ENCODE data around the gene GSG1.

The GSG1 gene

GRCh38 chr12:13104409-13104808, 942 bp upstream of the GSG1 start:
- TF ChIP-seq CTCF (conservative IDR thresholded peaks at IDR 0.05; ENCODE audit: low read depth, low read length) = no peak
- Histone ChIP-seq H3K79me2 (ENCODE audit: insufficient read depth, low read depth) (no peaks in the 10 kb centered on the region), H3K27ac (no peak overlapping the region), H3K4me2 (no peak overlapping the region), H3K36me3 (ENCODE audit: insufficient read depth) (no peaks in the 10 kb centered on the region), H4K20me1 (ENCODE audit: insufficient read depth) (no peaks in the 10 kb centered on the region), H3K4me1 (ENCODE audit: low read depth, poor library complexity, severe bottlenecking) (peaks cover 11% of the 10 kb centered on the region), H3K9ac (no peak overlapping the region), H3K27me3 (ENCODE audit: insufficient read depth, low read depth) (no peaks in the 10 kb centered on the region), H2AFZ (ENCODE audit: low read depth) (no peak overlapping the region), H3K4me3 (IDR thresholded peaks at IDR 0.05; ENCODE audit: insufficient read depth, low read depth, low read length) (no peak overlapping the region)

- no peak overlapping the region for H3K27ac ChIP-seq
- H3K27me3 ChIP-seq (ENCODE audit: insufficient read depth, low read depth) = no peaks in the 10 kb centered on the region
- H2AFZ ChIP-seq (ENCODE audit: low read depth) = no peak overlapping the region; the same call in 1 of the 2 replicates
- no peaks in the 10 kb centered on the region for H3K36me3 ChIP-seq (ENCODE audit: insufficient read depth)
- no peaks in the 10 kb centered on the region for H3K79me2 ChIP-seq (ENCODE audit: insufficient read depth, low read depth)
- no peak overlapping the region for H3K4me3 ChIP-seq (IDR thresholded peaks at IDR 0.05; ENCODE audit: insufficient read depth, low read depth, low read length)
- no peaks in the 10 kb centered on the region for H4K20me1 ChIP-seq (ENCODE audit: insufficient read depth)
- no peak overlapping the region for H3K4me2 ChIP-seq
- H3K9ac ChIP-seq = no peak overlapping the region
- H3K4me1 ChIP-seq (ENCODE audit: low read depth, poor library complexity, severe bottlenecking) = peaks cover 26% of the 10 kb centered on the region
- no peak for TF ChIP-seq CTCF (conservative IDR thresholded peaks at IDR 0.05; ENCODE audit: low read depth, low read length)
Measured at GRCh38 chr12:13102461-13103195, 839 bp downstream of the GSG1 start.

- peak overlapping the region; percentile 68 for H3K27ac ChIP-seq
- peak overlapping the region; percentile 81; the same call in 1 of the 2 replicates for H2AFZ ChIP-seq (ENCODE audit: low read depth)
- H3K4me1 ChIP-seq (ENCODE audit: low read depth, poor library complexity, severe bottlenecking) = peaks cover 33% of the 10 kb centered on the region
- H3K9ac ChIP-seq = peak overlapping the region; percentile 94
- no peak for TF ChIP-seq CTCF (conservative IDR thresholded peaks at IDR 0.05; ENCODE audit: low read depth, low read length)
- no peaks in the 10 kb centered on the region for H3K79me2 ChIP-seq (ENCODE audit: insufficient read depth, low read depth)
- H3K4me3 ChIP-seq (IDR thresholded peaks at IDR 0.05; ENCODE audit: insufficient read depth, low read depth, low read length) = no peak overlapping the region
- H3K27me3 ChIP-seq (ENCODE audit: insufficient read depth, low read depth) = no peaks in the 10 kb centered on the region
- no peaks in the 10 kb centered on the region for H3K36me3 ChIP-seq (ENCODE audit: insufficient read depth)
- H3K4me2 ChIP-seq = peak overlapping the region; percentile 76
- no peaks in the 10 kb centered on the region for H4K20me1 ChIP-seq (ENCODE audit: insufficient read depth)
Measured at GRCh38 chr12:13101821-13102375, 1.6 kb downstream of the GSG1 start.

- Histone ChIP-seq H4K20me1 (ENCODE audit: insufficient read depth) (no peaks in the 10 kb centered on the region), H3K4me2 (peak overlapping the region; percentile 90), H3K4me1 (ENCODE audit: low read depth, poor library complexity, severe bottlenecking) (peaks cover 33% of the 10 kb centered on the region), H3K9ac (peak overlapping the region; percentile 94), H3K27me3 (ENCODE audit: insufficient read depth, low read depth) (no peaks in the 10 kb centered on the region), H3K36me3 (ENCODE audit: insufficient read depth) (no peaks in the 10 kb centered on the region), H3K79me2 (ENCODE audit: insufficient read depth, low read depth) (no peaks in the 10 kb centered on the region), H3K4me3 (IDR thresholded peaks at IDR 0.05; ENCODE audit: insufficient read depth, low read depth, low read length) (no peak overlapping the region), H2AFZ (ENCODE audit: low read depth) (peak overlapping the region; percentile 81), H3K27ac (peak overlapping the region; percentile 68)
- TF ChIP-seq CTCF (conservative IDR thresholded peaks at IDR 0.05; ENCODE audit: low read depth, low read length) = no peak
Measured at GRCh38 chr12:13100882-13101769, 2.3 kb downstream of the GSG1 start.

Measured in KMS-11 (cell line).